GM18951 (cell line): Measurements from ENCODE around the gene WDFY4.

Source experiments
- POLR2A ChIP-seq: IDR thresholded peaks from 4 replicates; pipeline ENCODE4 v1.6.1; 2011; ENCODE audit warnings: mild to moderate bottlenecking; ENCODE audit not compliant: insufficient read length, insufficient read depth; ENCODE audit errors: extremely low read depth
- in situ Hi-C: fragments of 300-500 bp; cut with MboI; formaldehyde crosslinking; loops from one replicate; pipeline ENCODE4 v1.12.0; 2022; ENCODE audit warnings: low sequenced_read_pairs, mixed read lengths, inconsistent platforms; ENCODE audit not compliant: unreplicated experiment

Gene WDFY4

DNA sequence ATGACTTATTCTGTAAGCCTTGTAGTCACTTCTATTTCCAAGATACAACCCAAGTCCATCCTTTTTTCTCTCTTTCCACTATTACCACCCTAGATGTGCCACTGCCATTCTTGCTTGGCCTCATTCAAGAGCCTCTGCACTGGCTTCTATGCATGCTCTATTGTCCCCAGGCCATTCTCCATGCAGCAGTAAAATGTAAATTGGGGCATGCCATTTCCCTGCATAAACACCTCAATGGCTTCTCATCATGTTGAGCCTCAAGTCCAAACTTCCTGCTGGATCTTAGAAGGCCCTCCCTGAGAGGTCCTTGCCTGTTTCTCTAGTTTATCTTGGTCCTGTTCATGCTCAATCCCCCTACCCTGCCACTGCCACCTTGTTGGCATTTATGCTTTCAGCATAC is 23.2 kb upstream of the WDFY4 start:
- no peak for TF ChIP-seq POLR2A
- in situ Hi-C loops = loop anchor here (25.0 kb wide), 1 partner anchor 851 kb away; no protein-coding TSS in a partner anchor

DNA sequence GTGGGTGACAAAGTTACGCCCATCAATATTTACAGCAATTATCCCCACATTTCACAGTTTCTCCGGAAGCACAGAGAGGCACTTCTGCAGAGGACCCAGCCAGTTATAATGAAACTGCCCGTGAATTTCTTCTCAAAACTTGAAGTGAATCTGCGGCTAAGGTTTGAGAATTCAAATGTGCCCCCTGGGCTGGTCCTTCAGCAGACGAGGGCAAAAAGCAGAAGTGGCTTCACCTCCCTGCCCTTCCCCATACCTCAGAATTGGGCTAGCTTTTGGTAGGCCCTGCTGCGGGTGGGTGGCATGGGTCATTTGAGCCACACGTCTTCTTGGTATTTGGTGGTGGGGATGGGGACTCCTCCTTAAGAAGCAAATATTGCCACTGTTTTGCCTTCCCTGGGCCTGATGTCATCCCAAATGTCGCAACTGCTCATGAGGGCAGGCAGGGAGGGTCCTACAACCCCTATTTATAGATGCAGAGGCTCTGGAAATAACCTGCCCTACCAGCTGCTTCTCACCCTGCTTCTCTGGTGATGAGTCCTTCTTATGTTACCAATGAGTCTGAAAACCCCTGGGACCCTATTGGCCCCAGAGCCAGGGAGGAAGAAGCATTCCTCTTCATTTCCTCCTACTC is 16.6 kb upstream of the WDFY4 start:
- in situ Hi-C loops = loop anchor here (25.0 kb wide), 1 partner anchor 844 kb away; no protein-coding TSS in a partner anchor

DNA sequence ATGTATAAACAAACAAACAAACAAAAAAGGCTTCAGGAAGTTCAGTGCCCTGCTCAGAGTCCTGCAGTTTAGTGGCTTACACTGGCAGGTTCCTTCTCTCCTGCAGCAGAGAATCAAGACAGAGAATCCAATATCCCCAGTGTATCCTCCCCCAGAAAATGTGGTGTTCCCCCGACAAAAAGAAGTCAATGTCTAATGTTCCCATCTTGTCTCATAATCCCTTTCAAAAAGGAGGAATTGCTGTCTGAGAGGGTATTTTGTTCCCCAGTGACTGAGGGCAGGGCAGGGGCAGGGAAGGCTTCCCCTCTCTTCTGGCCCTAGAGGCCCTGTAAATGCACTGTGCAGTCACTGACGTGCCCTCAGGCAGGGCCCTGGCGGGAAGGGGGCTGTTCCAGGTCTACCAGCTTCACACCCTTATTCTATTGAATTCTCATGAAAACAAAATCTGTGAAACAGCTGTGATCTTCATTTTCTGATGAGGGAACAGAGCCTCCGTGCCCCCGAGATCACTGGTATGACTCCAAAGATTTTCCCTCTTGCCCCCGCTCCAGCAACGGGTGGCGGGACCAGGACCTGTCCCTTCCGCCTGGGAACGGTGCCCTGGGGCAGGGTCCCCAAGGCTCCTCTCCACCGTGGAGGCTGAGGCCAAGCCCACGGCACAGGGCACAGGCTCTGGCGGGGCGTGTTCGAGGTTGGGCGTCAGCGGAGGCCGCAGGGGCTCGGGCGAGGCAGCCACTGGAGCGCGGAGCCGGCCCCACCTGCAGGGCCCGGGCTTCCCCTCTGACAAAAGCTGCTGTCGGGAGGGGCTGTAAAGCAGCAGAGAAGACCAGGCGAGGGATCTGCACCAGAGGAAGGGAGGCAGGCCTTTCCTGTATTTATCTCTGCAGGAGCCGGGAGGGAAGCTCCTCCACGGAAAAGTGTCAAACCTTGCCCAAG is 13.4 kb upstream of the WDFY4 start:
- in situ Hi-C loops = loop anchor here (25.0 kb wide), 1 partner anchor 841 kb away; no protein-coding TSS in a partner anchor
- peak; percentile 52 for TF ChIP-seq POLR2A

More for the DNA sequence above, 16.6 kb upstream of the WDFY4 start:
- peak; percentile 59 for TF ChIP-seq POLR2A

DNA sequence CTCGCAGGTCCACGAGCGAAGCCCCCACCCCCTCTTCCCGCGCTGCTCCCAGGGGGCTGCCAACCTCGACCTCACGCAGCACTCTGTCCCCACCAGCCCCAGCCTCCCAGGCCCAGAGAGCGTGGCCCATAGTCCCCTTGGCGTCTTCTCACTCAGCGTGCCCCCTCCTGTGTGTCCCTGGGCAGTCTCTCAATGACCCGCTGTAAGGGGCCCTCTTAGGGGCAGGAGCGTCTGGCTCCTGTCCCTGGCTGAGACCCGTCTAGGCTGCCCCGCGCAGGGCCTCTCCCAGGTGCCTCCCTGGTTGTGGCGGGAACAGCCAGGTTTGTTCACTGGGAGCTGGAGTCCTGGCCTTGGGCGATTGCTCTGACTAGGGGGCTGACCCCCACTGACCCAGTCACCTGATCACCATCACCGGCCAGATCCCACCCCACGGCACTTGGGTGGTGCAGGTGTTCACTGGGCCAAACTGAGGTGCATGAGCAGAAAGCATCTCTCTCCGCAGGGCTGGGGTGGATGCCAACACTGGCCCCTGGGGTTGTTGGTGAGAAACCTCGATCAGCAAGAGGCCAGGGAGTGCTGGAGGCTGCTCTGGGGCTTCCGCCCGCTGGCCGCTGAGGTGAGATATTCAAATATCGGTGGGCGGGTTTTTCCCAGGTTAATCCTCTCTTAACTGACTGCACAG is 12.6 kb upstream of the WDFY4 start:
- in situ Hi-C loops = loop anchor here (25.0 kb wide), 1 partner anchor 840 kb away; no protein-coding TSS in a partner anchor
- peak; percentile 74 for TF ChIP-seq POLR2A

DNA sequence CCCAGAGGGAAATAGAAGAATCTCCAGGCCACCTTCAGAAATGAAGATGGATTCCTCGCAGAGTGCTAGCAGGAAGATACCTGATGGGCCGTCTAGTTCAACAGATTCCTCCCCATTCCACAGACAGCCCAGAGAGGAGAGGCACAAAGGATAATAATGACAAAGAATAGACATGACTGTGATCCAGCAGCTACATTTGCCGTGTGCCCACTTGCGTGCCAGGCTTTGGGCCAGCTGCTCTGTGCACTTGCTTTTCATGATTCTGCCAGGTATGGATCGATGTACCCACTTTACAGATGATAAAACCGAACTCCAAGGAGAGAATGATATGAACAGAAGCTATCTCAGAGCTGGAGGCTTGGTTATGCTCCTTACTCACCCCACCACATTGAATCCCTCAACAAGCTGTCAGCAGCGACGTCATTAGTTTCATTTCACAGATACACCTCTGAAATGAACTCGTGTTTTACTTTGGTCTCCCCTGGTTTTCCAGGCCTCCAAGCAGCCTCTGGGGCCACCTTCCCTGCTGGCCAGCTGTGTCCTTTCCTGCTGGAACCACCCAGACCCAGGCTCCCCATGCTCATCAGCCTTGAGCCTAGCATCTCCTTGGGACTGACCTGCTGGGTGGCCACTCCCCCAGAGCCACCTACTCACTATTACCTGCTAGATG is 11.9 kb upstream of the WDFY4 start:
- in situ Hi-C loops = loop anchor here (25.0 kb wide), 1 partner anchor 840 kb away; no protein-coding TSS in a partner anchor
- peak; percentile 9 for TF ChIP-seq POLR2A

DNA sequence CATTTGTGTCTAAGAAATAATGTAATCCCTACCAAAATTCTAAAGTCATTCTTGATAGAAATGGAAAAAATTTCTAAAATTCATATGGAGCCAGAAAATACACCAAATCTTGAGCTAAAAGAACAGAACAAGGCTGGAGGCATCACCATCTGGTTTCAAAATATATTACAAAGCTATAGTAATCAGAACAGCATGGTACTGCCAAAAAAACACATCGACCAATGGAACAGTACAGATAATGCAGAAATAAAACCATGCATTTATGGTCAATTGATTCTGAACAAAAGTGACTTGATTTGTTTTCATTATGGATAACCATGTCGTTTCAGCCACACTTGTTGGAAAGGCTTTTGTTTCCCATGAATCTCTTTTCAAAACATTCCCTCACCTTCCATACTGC is 7.0 kb upstream of the WDFY4 start:
- no peak for TF ChIP-seq POLR2A

DNA sequence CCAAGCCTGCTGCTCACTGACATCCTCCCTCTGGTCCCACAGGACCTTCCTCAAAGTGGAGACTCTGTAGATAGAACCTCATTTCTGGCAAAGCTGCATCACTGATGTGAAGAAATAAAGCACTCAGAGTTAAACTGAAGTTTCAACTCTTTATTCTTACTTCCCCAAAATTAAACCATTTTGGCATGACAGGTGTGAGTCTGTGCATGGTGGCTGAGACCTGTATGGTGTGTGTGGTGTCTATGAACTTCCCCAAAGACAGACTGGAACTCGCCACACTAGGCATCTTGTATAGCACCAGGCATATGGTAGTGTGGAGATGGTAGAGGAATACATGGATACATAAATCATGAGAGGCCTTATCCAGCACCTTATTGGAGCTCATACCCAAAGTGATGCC is 6.6 kb upstream of the WDFY4 start:
- no peak for TF ChIP-seq POLR2A
- in situ Hi-C loops = no loop called here

More for the DNA sequence above, 7.0 kb upstream of the WDFY4 start:
- in situ Hi-C loops = no loop called here

DNA sequence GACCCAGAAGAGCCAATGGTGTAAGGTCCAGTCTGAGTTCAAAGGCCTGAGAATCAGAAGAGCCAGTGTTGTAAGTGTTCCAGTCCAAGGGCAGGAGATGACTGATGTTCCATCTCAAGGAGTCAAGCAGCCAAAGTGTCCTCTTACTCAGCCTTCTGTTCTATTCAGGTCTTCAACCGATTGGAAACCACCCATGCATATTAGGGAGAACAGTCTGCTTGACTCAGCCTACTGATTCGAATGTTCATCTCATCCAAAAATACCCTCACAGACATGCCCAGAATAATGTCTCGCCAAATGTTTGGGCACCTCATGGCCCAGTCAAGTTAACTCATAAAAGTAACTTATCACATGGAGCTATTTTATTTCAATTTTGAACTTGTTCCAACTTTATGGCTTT is 2.9 kb upstream of the WDFY4 start:
- in situ Hi-C loops = no loop called here
- TF ChIP-seq POLR2A = no peak

DNA sequence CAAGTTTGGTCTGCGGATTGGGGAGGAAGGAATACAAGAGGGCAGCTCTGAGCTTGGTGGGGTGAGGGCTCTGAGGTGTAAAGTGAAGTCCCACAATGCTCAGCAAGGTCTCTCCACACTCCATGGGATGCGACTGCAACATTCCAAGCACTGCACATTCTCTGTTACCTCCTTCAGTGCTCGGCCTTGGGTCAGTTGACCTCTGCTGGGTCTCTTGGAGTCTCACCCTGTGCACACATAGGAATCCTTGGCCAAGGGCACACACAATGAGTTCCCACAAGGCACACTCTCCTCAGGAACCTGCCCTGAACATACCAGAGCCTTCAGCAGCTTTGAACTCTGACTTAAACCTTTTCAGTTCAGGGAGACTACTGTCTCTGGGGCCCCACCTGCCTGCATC is 2.4 kb upstream of the WDFY4 start:
- no peak for TF ChIP-seq POLR2A
- in situ Hi-C loops = no loop called here

DNA sequence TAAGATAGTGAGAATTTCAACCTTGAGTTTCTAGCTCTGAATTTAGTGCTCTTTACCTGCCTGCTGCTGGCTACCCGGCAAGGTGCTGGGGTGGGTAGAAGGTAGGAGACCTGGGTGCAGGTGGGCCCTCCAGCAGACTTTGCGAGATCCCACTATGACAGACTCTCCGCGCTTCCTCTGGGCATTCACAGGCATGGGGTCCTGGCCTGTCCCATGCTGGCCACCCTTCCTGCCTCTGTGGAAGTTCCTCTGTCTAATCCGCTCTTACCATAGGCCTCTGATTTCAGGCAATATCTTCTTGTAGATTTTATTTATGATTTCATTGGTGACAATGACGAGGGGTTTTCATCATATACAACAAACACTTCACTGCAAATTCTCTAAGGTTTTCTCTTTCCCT is 1.2 kb upstream of the WDFY4 start:
- TF ChIP-seq POLR2A = no peak
- in situ Hi-C loops = no loop called here

DNA sequence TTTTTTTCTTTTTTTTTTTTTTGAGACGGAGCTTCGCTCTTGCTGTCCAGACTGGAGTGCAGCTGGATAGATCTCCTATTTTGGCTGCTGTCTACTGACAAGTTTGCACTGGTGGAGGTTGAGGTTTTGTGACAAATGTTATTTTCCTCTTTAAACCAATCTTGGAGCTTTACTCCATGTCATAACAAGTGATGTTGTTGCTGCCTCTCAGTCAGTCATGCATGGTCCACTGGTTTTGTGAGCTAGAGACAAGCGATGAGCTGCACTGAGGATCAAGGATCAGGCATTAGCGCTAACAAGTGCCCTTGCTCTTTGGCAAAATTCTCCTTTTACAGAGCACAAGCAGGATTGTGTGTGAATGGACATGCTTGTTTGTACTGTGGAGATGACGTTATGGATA is 805 bp upstream of the WDFY4 start:
- TF ChIP-seq POLR2A = peak; percentile 11
- in situ Hi-C loops = no loop called here

DNA sequence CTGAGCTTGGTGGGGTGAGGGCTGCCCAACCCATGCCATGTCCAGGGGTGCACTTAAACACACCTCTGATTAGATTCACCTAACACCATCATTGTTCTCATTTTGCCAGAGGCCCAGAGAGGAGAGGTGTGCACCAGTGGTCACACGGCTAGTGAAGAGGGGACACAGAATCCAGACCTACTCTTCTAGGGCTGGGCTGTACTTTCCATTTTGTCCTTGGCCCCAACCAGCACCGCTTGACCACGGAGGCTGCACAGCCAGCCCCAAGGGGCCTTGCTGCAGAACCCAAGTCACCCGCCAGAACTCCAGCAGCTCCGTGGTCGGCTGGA is 246 bp upstream of the WDFY4 start:
- in situ Hi-C loops = no loop called here
- TF ChIP-seq POLR2A = no peak

DNA sequence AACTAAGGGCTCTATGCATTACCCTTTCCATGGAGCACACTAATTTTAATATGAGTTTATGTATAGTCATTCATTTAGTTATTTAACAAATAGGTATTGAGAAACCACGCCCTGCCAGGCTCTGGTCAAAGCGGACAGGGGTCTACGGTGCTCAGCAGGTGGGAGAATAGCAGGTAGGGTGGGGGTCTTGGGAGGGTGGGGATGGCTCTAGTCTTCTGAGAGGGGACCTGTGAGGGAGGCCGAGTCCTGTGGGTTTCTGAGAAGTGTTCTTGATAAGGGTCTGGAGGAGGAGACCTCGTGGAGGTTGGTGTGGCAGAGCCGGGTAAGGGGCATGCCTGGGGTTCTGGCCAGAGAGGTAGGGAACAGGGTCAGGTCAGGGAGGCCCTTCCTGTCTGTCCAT is 1.1 kb downstream of the WDFY4 start:
- in situ Hi-C loops = no loop called here

More for the DNA sequence above, 1.1 kb downstream of the WDFY4 start:
- TF ChIP-seq POLR2A = no peak
